NT2/D1 (cell line): ENCODE measurements around the gene RBPJL.

ENCODE experiments used
- YY1 ChIP-seq: IDR thresholded peaks from 2 replicates; pipeline ENCODE4 v1.6.1; 2011; ENCODE audit not compliant: insufficient read length, insufficient read depth
- ZNF274 ChIP-seq: IDR thresholded peaks from 2 replicates; pipeline ENCODE4 v1.6.1; 2011; ENCODE audit warnings: mild to moderate bottlenecking, low read depth, low read length

DNA sequence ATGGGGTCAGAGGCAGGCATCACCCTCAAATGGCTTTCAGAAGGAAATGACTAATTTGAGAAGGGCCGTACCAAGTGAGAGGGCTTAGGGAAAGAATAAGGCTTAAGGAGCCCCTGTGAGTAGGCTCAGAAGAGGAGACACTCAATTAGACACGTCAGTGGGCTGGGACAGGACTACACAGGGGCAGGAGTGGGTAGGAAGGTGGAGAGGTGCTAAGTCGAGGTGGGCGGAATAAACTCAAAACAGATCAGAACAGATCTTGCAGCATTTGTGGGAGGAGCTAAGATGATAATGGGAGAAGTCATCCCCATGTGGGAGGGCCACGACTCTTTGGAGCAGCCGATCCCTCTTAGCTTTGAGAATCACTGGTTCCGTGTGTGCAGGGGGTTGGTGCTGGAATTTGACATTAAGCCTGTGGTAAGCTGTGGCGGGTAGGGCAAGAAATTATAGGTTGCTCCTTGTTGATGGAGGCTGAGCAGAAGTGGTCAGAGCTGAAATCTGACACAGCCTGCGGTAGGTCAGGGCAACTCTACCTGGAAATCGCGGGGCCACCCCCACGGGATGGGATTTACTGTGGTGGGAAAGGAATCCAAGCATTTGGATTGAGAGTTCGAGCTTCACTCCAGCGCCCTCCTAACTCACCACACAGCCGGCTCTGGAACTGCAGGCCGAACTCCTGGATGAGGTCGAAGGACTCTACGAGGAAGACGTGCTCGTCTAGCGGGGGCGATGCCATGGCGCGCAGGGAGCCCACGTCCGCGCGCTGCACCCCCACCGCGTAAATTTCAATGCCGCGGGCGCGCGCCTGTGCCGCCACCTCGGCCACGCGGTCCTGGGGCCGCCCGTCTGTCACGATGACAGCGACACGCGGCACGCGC, 2.8 kb upstream of the RBPJL start:
- no peak for TF ChIP-seq YY1
- TF ChIP-seq ZNF274: no peak
